ENCODE results near the gene EPB41L2. TPM values are rescaled to one million over a fixed set of nuclear protein-coding genes. Genes with fewer than 3 reads are reported as not detected.
A peak's percentile ranks its signal among the peaks of the same experiment; 100 is the strongest.

The EPB41L2 gene
- total RNA-seq, 1 donor from 2014 or later, result 3.2 TPM

GRCh38 chr6:130955755-130956154 lies 107.3 kb downstream of the EPB41L2 start:
- peak; percentile 20 for DNase-seq (ENCODE audit: low read depth)
- H3K36me3 ChIP-seq (ENCODE audit: control insufficient read depth, insufficient read depth, low read length), result no peaks in the 10 kb centered on the region
- no peak overlapping the region for H3K4me3 ChIP-seq (ENCODE audit: low read depth, low read length)
- FAIRE-seq, result no peak
- H3K27me3 ChIP-seq (ENCODE audit: control insufficient read depth, insufficient read depth, low read length), result no peaks in the 10 kb centered on the region
- no peak for TF ChIP-seq CTCF (IDR thresholded peaks at IDR 0.05; ENCODE audit: insufficient read depth, low read length, severe bottlenecking)

- TF ChIP-seq CTCF (IDR thresholded peaks at IDR 0.05; ENCODE audit: insufficient read depth, low read length, severe bottlenecking), result no peak
- H3K27me3 ChIP-seq (ENCODE audit: control insufficient read depth, insufficient read depth, low read length), result no peaks in the 10 kb centered on the region
- FAIRE-seq (no peak), DNase-seq (ENCODE audit: low read depth) (no peak)
- H3K4me3 ChIP-seq (ENCODE audit: low read depth, low read length), result no peak overlapping the region
- H3K36me3 ChIP-seq (ENCODE audit: control insufficient read depth, insufficient read depth, low read length), result no peaks in the 10 kb centered on the region
These were observed 113.5 kb downstream of the EPB41L2 start for GRCh38 chr6:130949553-130949952.

GRCh38 chr6:130947464-130947863 lies 115.6 kb downstream of the EPB41L2 start:
- H3K27me3 ChIP-seq (ENCODE audit: control insufficient read depth, insufficient read depth, low read length), result no peaks in the 10 kb centered on the region
- H3K4me3 ChIP-seq (ENCODE audit: low read depth, low read length), result no peak overlapping the region
- TF ChIP-seq CTCF (IDR thresholded peaks at IDR 0.05; ENCODE audit: insufficient read depth, low read length, severe bottlenecking), result no peak
- FAIRE-seq (no peak), DNase-seq (ENCODE audit: low read depth) (no peak)
- no peaks in the 10 kb centered on the region for H3K36me3 ChIP-seq (ENCODE audit: control insufficient read depth, insufficient read depth, low read length)

GRCh38 chr6:130946076-130946475 lies 117.0 kb downstream of the EPB41L2 start:
- H3K27me3 ChIP-seq (ENCODE audit: control insufficient read depth, insufficient read depth, low read length), result no peaks in the 10 kb centered on the region
- H3K36me3 ChIP-seq (ENCODE audit: control insufficient read depth, insufficient read depth, low read length), result no peaks in the 10 kb centered on the region
- FAIRE-seq (no peak), DNase-seq (ENCODE audit: low read depth) (no peak)
- no peak for TF ChIP-seq CTCF (IDR thresholded peaks at IDR 0.05; ENCODE audit: insufficient read depth, low read length, severe bottlenecking)
- H3K4me3 ChIP-seq (ENCODE audit: low read depth, low read length), result no peak overlapping the region

GRCh38 chr6:130945401-130945919 lies 117.6 kb downstream of the EPB41L2 start:
- no peak overlapping the region for H3K4me3 ChIP-seq (ENCODE audit: low read depth, low read length)
- no peak for FAIRE-seq
- H3K27me3 ChIP-seq (ENCODE audit: control insufficient read depth, insufficient read depth, low read length), result no peaks in the 10 kb centered on the region
- TF ChIP-seq CTCF (IDR thresholded peaks at IDR 0.05; ENCODE audit: insufficient read depth, low read length, severe bottlenecking), result no peak
- no peaks in the 10 kb centered on the region for H3K36me3 ChIP-seq (ENCODE audit: control insufficient read depth, insufficient read depth, low read length)
- DNase-seq (ENCODE audit: low read depth), result peak; percentile 13

GRCh38 chr6:130944486-130944885 lies 118.6 kb downstream of the EPB41L2 start:
- no peak for TF ChIP-seq CTCF (IDR thresholded peaks at IDR 0.05; ENCODE audit: insufficient read depth, low read length, severe bottlenecking)
- Histone ChIP-seq H3K36me3 (ENCODE audit: control insufficient read depth, insufficient read depth, low read length) (no peaks in the 10 kb centered on the region), H3K27me3 (ENCODE audit: control insufficient read depth, insufficient read depth, low read length) (no peaks in the 10 kb centered on the region), H3K4me3 (ENCODE audit: low read depth, low read length) (no peak overlapping the region)
- DNase-seq (ENCODE audit: low read depth), result no peak
- peak; percentile 18 for FAIRE-seq

All from bronchial epithelial cell (primary cell).